Activated CD4-positive, alpha-beta T cell treated with anti-CD3 and anti-CD28 coated beads, Interleukin-2, amount 50 U/mL, for 4 hours (primary cell): ENCODE data around the gene PRPF40A.
"Not testable (repeated sequence)": the region's sequence is repeated elsewhere in the genome, so short reads cannot be mapped to it uniquely, and the experiment has no call there.

Experiments
- DNase-seq, 2 experiments: peaks; one replicate each; pipeline ENCODE4 v3.0.0-alpha.2; 2020

The PRPF40A gene

GRCh38 chr2:152717228-152718075 is at the start of gene PRPF40A:
TSS of gene PRPF40A (minus strand) at chr2:152717461. CDS start at chr2:152717439, 22 bp downstream.
- peak; percentile 99 for DNase-seq

GRCh38 chr2:152766928-152767327 is 49.7 kb upstream of the PRPF40A start:
- DNase-seq: no peak

GRCh38 chr2:152763651-152764050 is 46.4 kb upstream of the PRPF40A start:
- DNase-seq: no peak

- DNase-seq: not testable (repeated sequence)
Observed at GRCh38 chr2:152763208-152763607, 45.9 kb upstream of the PRPF40A start.

GRCh38 chr2:152762202-152762601 is 44.9 kb upstream of the PRPF40A start:
- no peak for DNase-seq

- no peak for DNase-seq
Observed at GRCh38 chr2:152761214-152761613, 44.0 kb upstream of the PRPF40A start.

GRCh38 chr2:152759290-152760072 is 42.2 kb upstream of the PRPF40A start:
- DNase-seq: no peak

- DNase-seq: no peak
Observed at GRCh38 chr2:152755029-152755428, 37.8 kb upstream of the PRPF40A start.

- not testable (repeated sequence) for DNase-seq
Observed at GRCh38 chr2:152747751-152748150, 30.5 kb upstream of the PRPF40A start.

GRCh38 chr2:152743002-152743401 is 25.7 kb upstream of the PRPF40A start:
- no peak for DNase-seq

- no peak for DNase-seq
Observed at GRCh38 chr2:152740743-152741328, 23.6 kb upstream of the PRPF40A start.

GRCh38 chr2:152739705-152740104 is 22.4 kb upstream of the PRPF40A start:
- not testable (repeated sequence) for DNase-seq

GRCh38 chr2:152738438-152738837 is 21.2 kb upstream of the PRPF40A start:
- no peak for DNase-seq

GRCh38 chr2:152737509-152737908 is 20.2 kb upstream of the PRPF40A start:
- not testable (repeated sequence) for DNase-seq

- DNase-seq: peak; percentile 4 to 11
Observed at GRCh38 chr2:152730591-152731333, 13.5 kb upstream of the PRPF40A start.

GRCh38 chr2:152729844-152730243 is 12.6 kb upstream of the PRPF40A start:
- DNase-seq: no peak

GRCh38 chr2:152723918-152724317 is 6.7 kb upstream of the PRPF40A start:
- no peak for DNase-seq

- DNase-seq: not testable (repeated sequence)
Observed at GRCh38 chr2:152722639-152723038, 5.4 kb upstream of the PRPF40A start.

- no peak for DNase-seq
Observed at GRCh38 chr2:152720794-152721193, 3.5 kb upstream of the PRPF40A start.

- no peak for DNase-seq
Observed at GRCh38 chr2:152718909-152719645, 1.8 kb upstream of the PRPF40A start.

GRCh38 chr2:152718076-152718908 is 1.0 kb upstream of the PRPF40A start, which contains the start of gene ARL6IP6:
TSS of gene ARL6IP6 (plus strand) at chr2:152718620. CDS start at chr2:152718625, 5 bp downstream.
- DNase-seq: peak; percentile 91 to 92
